Posterior vena cava (tissue), 2 donors: ENCODE data around the gene SLC22A14. TPM values are rescaled to one million over a fixed set of nuclear protein-coding genes. Genes with fewer than 3 reads are reported as not detected.
"Not testable (repeated sequence)": the region's sequence is repeated elsewhere in the genome, so short reads cannot be mapped to it uniquely, and the experiment has no call there.

Experiments used
- DNase-seq: peaks from one replicate; pipeline ENCODE4 v3.0.0-alpha.2; 2020; ENCODE audit warnings: low spot score
- intact Hi-C, 2 donors: fragments of 100-400 bp; cut with DNase I; formaldehyde crosslinking; loops; one replicate each; pipeline versions ENCODE4 v1.14.1 to v1.14.2; 2022 to 2023
- total RNA-seq, 2 donors: library from RNA; stranded (reverse); fragmentation: NEBNext Ultra II Directional; extraction: Animal tissue kit (Norgen Biotek cat#: 25700); gene quantifications; one replicate each; pipeline ENCODE4 v1.2.1, GENCODE V29; 2021
- donor health status: DM: yes; HTN: yes; CAD: no.
- donor health status: DM: yes; HTN: yes; CAD: no.

SLC22A14 gene
- total RNA-seq, 2 donors from 2014 or later, result 0.38 TPM; not detected in 1

DNA sequence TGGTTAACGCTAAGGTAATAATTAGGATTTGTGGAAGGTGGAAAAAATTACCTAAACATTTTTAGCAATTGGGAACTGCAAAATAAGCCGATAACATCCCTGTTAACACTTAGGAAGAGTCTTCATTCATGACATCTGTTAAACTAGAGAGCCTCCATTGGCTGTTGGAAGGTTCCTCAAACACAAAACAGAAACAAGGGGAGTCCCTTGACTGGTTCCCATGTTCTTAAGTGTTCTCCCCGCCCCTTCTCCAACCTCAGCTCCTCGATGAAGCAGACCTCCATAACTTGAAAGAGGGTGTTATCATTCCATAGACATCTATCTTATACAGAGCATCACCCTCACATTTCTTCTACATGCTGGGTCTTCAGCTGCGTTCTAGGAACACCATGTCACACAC is 14.0 kb upstream of the SLC22A14 start:
- intact Hi-C loops, result no loop called here
- DNase-seq, result no peak

DNA sequence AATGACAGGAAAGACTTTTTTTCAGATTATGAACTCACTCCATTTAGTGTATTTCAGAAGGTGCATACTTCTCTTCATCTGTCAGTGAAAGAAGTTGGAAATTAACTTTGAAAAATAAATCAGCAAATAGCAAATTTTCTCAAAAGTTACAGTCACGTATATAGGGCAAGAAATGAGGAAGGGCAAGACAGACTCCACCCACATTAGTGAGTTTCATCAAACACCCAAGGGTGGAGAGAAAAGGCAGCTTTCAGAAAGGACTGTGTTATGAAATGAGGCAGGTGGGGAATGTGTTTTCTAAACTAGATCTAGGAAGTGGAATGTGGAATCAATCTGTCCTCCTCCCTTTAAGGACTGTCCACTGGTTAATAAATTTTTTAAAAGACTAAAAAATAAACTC is 13.6 kb upstream of the SLC22A14 start:
- intact Hi-C loops, result no loop called here
- DNase-seq, result no peak

- intact Hi-C loops, result no loop called here
Measured at GRCh38 chr3:38270606-38271005, 11.5 kb upstream of the SLC22A14 start.

DNA sequence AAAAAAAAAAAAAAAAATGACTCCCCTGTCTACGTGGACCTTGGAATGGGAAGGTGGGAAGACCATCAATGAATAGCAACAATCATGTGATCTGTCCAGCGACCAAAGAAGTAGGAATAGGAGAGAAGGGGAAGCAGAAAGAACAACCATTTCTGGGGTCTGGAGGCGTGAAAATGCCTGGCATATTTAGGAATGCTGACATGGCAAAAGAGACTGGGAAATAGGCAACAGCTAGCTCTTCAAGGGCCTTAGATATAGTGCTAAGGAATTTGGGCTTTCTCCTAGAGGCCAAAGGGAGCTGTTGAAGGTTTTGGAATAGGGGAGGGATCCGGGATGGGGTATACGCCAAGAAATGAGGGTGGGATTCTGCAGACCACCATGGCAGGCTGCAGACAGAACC is 10.5 kb upstream of the SLC22A14 start:
- DNase-seq, result no peak
- intact Hi-C loops, result no loop called here

More at GRCh38 chr3:38270606-38271005, 11.5 kb upstream of the SLC22A14 start:
- no peak for DNase-seq

- intact Hi-C loops, result no loop called here
- no peak for DNase-seq
Measured at GRCh38 chr3:38274864-38275649, 7.0 kb upstream of the SLC22A14 start.

DNA sequence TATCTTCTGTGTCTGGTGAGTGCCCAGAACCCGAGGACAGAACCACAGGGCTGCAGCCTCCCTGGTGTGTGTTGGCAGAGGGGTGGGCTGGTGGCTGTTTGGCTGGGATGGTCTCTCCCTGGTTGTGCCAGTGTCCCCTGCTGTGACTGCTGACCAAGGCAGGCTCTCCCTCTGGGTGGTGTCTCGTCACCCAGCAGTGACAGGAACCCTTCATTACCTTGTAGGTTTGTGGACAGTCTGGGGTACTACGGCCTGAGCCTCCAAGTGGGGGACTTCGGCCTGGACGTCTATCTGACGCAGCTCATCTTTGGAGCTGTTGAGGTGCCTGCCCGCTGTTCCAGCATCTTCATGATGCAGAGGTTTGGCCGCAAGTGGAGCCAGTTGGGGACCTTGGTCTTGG is 6.4 kb upstream of the SLC22A14 start:
- intact Hi-C loops, result no loop called here

GRCh38 chr3:38276081-38276916 is 5.8 kb upstream of the SLC22A14 start:
- intact Hi-C loops, result no loop called here
- no peak for DNase-seq

More for the DNA sequence above, 6.4 kb upstream of the SLC22A14 start:
- no peak for DNase-seq

GRCh38 chr3:38276917-38277630 is 5.0 kb upstream of the SLC22A14 start:
- intact Hi-C loops, result no loop called here
- DNase-seq, result no peak

GRCh38 chr3:38278841-38279240 is 3.3 kb upstream of the SLC22A14 start:
- intact Hi-C loops, result no loop called here
- no peak for DNase-seq

GRCh38 chr3:38283810-38284755 is 2.0 kb downstream of the SLC22A14 start:
- intact Hi-C loops, result no loop called here
- no peak for DNase-seq

GRCh38 chr3:38284756-38285150 is 2.7 kb downstream of the SLC22A14 start:
- DNase-seq, result no peak
- intact Hi-C loops, result no loop called here

DNA sequence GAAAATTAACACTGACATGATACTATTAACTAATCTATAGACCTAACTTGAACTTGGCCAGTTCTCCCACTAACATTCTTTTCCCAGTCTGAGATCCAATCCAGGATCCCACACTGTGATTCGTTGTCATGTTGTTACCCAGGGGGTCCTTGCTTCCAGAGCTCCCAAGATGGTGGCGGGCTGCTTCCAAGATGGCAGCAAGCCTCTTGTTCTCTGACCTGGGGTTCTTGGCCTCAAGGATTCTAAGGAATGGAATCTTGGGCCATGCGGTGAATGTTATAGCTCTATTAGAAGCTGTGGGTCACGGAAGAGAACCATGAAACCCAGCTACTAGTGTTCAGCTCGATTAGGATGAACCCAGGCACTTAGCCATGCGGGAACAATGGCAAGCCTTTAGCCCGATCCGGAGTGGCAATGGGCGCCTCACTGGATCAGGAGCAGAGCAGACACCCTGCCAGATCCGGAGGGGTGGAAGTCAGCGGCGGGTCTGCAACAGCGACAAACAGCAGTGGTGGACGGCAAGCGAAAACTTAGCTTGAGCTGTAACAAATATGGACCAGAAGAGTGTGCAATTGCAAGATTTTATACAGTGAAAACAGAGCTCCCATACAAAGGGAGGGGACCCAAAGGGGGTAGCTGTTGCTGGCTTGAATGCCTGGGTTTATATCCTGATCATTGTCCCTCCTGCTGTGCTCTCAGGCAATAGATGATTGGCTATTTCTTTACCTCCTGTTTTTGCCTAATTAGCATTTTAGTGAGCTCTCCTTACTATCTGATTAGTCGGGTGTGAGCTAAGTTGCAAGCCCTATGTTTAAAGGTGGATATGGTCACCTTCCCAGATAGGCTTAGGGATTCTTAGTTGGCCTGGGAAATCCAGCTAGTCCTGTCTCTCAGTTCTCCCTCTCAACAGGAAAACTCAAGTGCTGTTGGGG is 7.5 kb downstream of the SLC22A14 start:
- intact Hi-C loops, result loop anchor here in 1 of 2 donors (2.0 kb wide), 1 partner anchor 77 kb away; no protein-coding TSS in a partner anchor
- DNase-seq, result peak; percentile 44

DNA sequence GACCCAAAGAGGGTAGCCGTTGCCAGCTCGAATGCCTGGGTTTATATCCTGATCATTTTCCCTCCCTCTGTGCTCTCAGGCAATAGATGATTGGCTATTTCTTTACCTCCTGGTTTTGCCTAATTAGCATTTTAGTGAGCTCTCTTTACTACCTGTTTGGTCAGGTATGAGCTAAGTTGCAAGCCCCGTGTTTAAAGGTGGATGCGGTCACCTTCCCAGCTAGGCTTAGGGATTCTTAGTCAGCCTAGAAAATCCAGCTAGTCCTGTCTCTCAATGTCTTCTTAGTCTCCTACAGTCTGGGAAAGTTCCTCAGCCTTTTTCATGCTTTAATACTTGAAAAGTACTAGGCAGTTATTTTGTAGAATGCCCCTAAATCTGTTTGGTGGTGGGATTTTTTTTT is 15.0 kb downstream of the SLC22A14 start:
- DNase-seq, intact Hi-C loops: not testable (repeated sequence)

DNA sequence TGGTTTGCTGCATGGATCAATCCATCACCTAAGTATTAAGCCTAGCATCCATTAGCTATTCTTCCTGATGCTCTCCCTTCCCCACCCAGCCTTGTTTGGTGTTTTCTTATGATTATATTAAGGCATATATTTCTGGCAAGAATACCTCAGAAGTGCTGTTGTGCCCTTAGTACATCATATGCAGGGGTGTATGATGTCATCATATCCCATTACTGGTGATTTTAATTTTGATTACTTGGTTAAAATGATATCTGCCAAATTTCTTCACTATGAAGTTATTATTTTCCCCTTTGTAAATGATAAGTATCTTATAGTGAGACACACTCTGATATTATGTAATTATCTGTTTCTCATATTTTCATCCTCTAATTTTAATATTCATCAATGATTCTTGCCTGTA is 15.4 kb downstream of the SLC22A14 start:
- DNase-seq, result no peak
- intact Hi-C loops, result no loop called here

- no peak for DNase-seq
- intact Hi-C loops, result no loop called here
Measured at GRCh38 chr3:38297947-38298711, 16.0 kb downstream of the SLC22A14 start.

GRCh38 chr3:38306941-38307340 is 24.8 kb downstream of the SLC22A14 start:
- no peak for DNase-seq
- intact Hi-C loops, result no loop called here

DNA sequence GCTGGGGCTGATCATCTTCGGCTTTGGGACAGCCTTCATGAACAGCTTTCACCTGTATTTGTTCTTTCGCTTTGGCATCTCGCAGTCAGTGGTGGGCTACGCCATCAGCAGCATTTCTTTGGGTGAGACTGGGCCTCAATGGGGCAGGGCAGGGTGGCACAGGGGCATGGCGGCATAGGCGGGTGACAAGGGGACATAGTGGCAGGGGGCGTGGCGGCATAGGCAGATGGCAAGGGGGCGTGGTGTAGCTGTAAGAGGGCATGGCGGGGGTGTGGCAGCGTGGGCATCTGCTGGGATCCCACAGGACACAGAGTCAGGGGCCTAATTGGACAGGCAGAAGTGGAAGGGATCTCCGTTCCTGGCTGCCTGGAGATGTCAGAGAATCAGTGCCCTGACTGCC is 25.5 kb downstream of the SLC22A14 start:
- no peak for DNase-seq
- intact Hi-C loops, result no loop called here
